ENCODE results near the gene SNRPB.
A peak's percentile ranks its signal among the peaks of the same experiment; 100 is the strongest.

SNRPB gene

DNA sequence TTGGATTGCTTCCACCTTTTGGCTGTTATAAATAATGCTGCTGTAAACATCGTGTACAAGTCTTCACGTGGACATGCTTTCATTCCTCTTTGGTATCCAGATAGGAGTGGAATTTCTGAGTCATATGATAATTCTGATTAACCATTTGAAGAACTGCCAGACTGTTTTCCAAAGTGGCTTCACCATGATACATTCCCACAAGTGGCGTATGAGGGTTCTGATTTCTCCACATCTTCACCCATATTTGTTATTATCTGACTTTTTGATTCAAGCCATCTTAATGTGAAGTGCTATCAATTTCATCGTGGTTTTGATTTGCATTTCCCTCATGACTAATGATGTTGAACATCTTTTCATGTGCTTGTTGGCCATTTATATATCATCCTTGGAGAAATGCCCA lies 2.9 kb upstream of the SNRPB start:
- DNase-seq = peak; percentile 50

- DNase-seq = peak; percentile 55
Measured at GRCh38 chr20:2469991-2470422, 582 bp downstream of the SNRPB start.

DNA sequence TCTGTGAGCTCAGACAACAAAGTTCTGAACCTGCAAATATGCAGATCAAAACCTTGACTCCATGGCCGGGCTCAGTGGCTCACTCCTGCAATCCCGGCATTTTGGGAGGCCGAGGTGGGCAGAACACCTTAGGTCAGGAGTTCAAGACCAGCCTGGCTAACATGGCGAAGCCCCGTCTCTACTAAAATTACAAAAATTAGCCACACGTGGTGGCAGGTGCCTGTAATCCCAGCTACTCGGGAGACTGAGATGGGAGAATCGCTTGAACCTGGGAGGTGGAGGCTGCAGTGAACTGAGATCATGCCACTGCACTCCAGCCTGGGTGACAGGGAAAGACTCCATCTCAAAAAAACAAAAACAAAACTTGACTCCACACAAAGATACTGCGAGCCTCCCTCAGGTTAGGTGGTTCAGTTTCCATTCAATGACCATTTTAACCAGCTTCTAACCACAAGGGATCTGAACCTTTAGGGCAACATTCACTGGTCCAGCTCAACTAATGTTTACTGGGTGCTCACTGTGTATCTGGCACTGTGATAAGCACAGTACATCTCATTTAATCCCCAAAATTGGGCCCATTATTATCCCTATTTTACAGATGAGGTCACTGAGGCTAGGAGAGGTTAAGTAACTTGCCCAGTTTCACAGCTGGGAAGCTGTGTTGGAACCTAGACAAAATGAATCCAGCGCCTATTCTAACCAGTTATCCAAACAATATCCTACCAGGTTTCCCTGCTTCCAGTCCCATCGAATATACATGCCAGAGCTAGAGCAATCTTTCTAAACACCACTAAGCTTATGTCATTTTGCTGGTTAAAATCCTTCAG lies 1.8 kb downstream of the SNRPB start:
- peak; percentile 18 for DNase-seq

GRCh38 chr20:2467412-2467811 lies 3.2 kb downstream of the SNRPB start:
- no peak for DNase-seq

DNA sequence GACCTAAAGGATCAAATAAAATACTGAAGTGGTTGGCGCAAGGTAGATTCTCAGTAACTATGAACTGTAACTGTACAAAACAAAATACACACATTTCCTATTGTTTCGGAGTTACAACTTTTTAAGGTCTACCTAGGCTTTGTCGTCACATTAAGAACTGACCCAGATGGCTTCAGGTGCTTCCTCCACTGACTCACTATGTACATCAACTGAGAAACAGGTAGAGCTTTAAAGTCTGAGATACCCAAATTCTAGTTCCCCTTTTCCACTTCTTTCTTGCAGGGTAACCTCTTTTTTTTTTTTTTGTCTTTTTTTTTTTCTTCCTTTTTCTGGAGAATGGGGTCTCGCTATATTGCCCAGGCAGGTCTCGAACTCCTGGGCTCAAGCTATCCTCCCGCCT lies 5.5 kb downstream of the SNRPB start:
- no peak for DNase-seq

- no peak for DNase-seq
Measured at GRCh38 chr20:2463616-2464365, 6.8 kb downstream of the SNRPB start.

DNA sequence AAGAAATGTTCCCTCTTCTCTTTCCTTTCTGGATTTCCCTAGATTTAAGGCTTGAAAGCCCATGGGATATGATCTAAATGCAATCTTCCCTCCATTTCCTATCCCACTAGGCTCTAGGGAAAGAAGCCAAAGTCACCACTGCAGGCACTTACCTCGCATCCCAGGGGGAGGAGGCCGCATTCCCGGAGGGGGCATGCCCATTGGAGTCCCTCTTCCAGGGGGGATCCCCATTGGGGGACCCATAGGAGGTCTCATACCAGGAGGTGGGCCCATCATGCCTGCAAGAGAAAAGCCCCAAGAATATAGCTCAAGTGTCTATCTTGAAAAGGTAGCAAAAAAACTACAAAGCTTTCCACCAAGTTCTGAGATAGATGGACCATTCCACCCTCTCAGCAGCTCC lies 8.1 kb downstream of the SNRPB start:
- no peak for DNase-seq

- DNase-seq = no peak
Measured at GRCh38 chr20:2460752-2461424, 9.7 kb downstream of the SNRPB start.

DNA sequence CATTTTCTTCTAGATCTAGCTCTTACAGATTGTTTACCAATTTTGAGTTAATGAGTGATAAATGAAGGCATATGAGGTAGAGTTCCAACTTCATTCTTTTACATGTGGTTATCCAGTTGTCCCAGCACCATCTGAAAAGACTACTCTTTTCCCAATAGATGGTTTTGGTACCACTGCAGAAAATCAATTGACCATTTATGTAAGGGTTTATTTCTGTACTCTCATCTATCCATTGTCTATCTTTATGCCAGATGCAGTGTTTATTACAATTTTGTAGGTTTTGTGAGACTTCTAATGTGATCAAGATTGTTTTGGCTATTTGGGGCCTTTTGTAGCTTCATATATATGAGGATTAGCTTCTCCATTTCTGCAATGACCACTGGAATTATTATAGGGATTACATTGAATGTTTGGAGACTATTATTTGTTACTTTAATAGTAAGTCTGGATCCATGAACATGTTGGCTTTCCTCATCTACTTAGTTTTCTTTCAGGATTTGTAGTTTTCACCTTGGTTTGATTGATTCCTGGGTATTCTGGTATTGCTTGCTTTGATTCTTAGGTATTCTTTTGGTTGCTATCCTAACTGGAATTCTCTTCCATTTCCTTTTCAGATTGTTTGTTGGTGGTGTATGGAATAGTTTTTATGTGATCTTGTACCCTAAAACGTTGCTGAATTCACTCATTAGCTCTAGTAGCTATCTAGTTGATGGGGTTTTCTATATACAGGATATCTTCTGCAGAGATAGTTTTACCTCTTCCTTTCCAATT lies 10.4 kb downstream of the SNRPB start:
- no peak for DNase-seq

- DNase-seq = no peak
Measured at GRCh38 chr20:2458919-2459499, 11.6 kb downstream of the SNRPB start.

DNA sequence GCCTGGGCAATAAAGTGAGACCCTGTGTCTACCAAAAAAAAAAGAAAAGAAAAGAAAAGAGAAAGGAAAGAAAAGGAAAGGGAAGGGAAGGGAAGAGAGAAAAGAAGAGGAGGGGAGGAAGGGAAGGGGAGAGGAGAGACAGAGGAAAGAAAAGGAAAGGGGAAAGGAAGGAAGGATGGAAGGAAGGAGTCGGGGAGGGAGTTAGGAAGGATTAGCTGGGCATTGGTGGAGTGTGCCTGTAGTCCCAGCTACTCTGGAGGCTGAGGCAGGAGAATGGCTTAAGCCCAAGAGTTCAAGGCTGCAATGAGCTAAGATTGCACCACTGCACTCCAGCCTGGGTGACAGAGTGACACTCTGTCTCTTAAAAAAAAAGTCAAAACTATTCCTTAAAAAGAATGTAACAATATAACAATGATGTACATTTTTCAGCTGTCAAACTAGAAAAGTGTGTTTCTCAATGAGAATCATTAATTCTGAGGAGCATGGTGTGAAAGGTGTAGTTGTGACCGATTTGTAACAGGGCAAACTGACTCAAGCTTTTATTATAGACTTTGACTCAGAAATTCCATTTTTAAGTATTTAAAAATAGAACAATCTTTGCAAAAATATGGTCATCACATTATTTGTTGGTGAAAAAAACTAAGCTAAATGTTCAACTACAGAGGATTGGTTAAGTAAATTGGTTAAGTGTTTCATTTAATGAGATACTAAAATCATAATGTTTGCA lies 14.7 kb downstream of the SNRPB start:
- no peak for DNase-seq

GRCh38 chr20:2453792-2454191 lies 16.8 kb downstream of the SNRPB start:
- DNase-seq = no peak

- DNase-seq = peak; percentile 68
Measured at GRCh38 chr20:2451939-2452732, 18.5 kb downstream of the SNRPB start.

DNA sequence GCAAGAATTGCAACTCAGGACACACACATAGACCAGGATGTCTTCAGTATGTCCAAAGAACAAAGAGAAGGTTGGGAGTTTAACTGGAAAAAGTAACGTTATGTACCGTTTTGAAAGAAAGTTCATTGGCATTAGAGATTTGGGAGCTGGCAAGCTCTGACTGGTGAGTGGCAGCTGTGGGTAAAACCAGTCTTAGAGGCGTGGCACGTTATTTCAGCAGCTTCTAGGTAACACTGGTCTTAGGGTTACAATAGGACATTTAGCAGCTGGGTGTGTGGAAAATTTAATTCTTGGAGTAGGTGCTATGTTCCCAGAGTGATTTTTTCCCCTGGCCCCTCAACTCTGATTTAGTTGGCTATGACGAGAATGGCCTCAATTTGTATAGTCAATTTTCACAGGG lies 19.2 kb downstream of the SNRPB start:
- no peak for DNase-seq

DNA sequence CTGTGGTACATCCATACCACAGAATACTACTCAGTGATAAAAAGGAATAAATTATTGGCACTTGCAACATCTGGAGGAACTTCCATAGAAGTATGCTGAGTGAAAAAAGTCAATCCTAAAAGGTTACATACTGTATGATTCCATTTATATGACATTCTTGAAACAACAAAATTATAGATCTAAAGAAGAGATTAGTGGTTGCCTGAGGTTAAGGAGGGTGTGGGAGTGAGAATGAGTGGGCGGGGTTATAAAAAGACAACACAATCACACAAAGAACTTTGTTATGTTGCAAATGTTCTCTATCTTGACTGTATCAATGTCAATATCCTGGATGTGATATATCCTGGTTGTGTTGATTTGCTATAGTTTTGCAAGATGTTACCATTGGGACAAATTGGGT lies 21.2 kb downstream of the SNRPB start:
- DNase-seq = no peak

- DNase-seq = no peak
Measured at GRCh38 chr20:2446845-2447244, 23.7 kb downstream of the SNRPB start.

- no peak for DNase-seq
Measured at GRCh38 chr20:2431185-2431584, 39.4 kb downstream of the SNRPB start.

DNA sequence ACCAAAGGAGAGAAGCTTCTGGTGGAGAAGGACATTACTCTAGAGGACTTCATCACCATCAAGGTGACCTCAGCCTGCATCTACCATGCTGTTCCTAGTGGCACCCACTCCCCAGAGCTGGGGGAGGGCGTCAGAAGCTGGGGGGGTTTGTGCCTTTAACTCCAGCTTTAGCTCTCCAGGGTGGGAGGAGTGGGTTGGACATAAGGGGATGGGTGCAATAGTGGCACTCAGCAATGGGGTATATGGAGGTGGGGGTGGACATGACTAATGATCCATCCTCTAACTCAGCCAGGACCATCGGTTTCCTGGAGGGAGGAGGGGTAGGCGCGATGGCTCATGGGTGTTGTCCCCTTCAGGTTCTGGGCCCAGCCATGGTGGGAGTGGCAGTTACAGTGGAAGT lies 40.1 kb downstream of the SNRPB start:
- DNase-seq = no peak

- DNase-seq = no peak
Measured at GRCh38 chr20:2429051-2429450, 41.5 kb downstream of the SNRPB start.

- no peak for DNase-seq
Measured at GRCh38 chr20:2421247-2421646, 49.3 kb downstream of the SNRPB start.

DNA sequence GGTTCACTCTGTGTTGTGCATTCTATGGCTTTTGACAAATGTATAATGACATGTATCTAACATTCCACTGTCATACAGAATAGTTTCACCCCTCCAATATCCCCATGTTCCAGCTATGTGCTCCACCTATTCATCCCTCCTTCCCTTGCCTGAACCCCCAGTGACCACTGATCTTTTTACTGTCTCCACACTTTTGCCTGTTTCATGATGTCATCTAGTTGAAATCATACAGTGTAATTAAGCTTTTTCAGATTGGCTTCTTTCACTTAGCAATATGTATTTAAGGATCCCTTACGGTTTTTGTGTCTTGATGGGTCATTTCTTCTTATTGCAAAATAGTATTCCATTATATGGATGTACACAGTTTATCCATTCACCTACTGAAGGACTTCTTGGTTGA lies 50.1 kb downstream of the SNRPB start:
- DNase-seq = no peak
